T-helper 2 cell treated with Interferon-gamma antibody and Interleukin-4, amounts not matched to agents 5 μg/mL and 100 μg/mL, for 36 hours (primary cell): Measurements from ENCODE around the gene CIDEA.
A peak's percentile ranks its signal among the peaks of the same experiment; 100 is the strongest.
"Not testable (repeated sequence)": the region's sequence is repeated elsewhere in the genome, so short reads cannot be mapped to it uniquely, and the experiment has no call there.

Experiments
- DNase-seq: peaks from one replicate; pipeline ENCODE4 v3.0.0; 2021; ENCODE audit warnings: low spot score
- H3K27ac Mint-ChIP-seq: one replicate; pipeline ENCODE4 v1.8.0; 2021; ENCODE audit warnings: mild to moderate bottlenecking, mixed read lengths
- H3K27me3 Mint-ChIP-seq: one replicate; pipeline ENCODE4 v1.8.0; 2021; ENCODE audit warnings: low read depth, mixed read lengths
- H3K36me3 Mint-ChIP-seq: one replicate; pipeline ENCODE4 v1.8.0; 2021; ENCODE audit warnings: low read depth, mixed read lengths
- H3K4me1 Mint-ChIP-seq: one replicate; pipeline ENCODE4 v1.8.0; 2021; ENCODE audit warnings: low read depth, mixed read lengths
- H3K4me3 Mint-ChIP-seq: one replicate; pipeline ENCODE4 v1.8.0; 2022; ENCODE audit warnings: mild to moderate bottlenecking, moderate library complexity, mixed read lengths
- H3K9me3 Mint-ChIP-seq: one replicate; pipeline ENCODE4 v1.8.0; 2021; ENCODE audit warnings: mixed read lengths

CIDEA gene

GRCh38 chr18:12231986-12232385 lies 22.2 kb upstream of the CIDEA start:
- H3K36me3 Mint-ChIP-seq, result no peaks in the 10 kb centered on the region
- H3K9me3 Mint-ChIP-seq, result no peaks in the 10 kb centered on the region
- peaks cover 8% of the 10 kb centered on the region for H3K4me1 Mint-ChIP-seq
- no peak overlapping the region for H3K4me3 Mint-ChIP-seq
- no peak for DNase-seq
- H3K27me3 Mint-ChIP-seq, result peaks cover 1% of the 10 kb centered on the region
- H3K27ac Mint-ChIP-seq, result no peak overlapping the region

- H3K27me3 Mint-ChIP-seq, result peaks cover 1% of the 10 kb centered on the region
- no peak overlapping the region for H3K27ac Mint-ChIP-seq
- no peak overlapping the region for H3K4me3 Mint-ChIP-seq
- H3K36me3 Mint-ChIP-seq, result no peaks in the 10 kb centered on the region
- peaks cover 11% of the 10 kb centered on the region for H3K4me1 Mint-ChIP-seq
- no peaks in the 10 kb centered on the region for H3K9me3 Mint-ChIP-seq
- no peak for DNase-seq
Observed at GRCh38 chr18:12233378-12233777, 20.8 kb upstream of the CIDEA start.

GRCh38 chr18:12234451-12235190 lies 19.5 kb upstream of the CIDEA start:
- H3K36me3 Mint-ChIP-seq, result no peaks in the 10 kb centered on the region
- peaks cover 11% of the 10 kb centered on the region for H3K4me1 Mint-ChIP-seq
- no peak overlapping the region for H3K27ac Mint-ChIP-seq
- H3K27me3 Mint-ChIP-seq, result peaks cover 6% of the 10 kb centered on the region
- DNase-seq, result no peak
- H3K4me3 Mint-ChIP-seq, result no peak overlapping the region
- H3K9me3 Mint-ChIP-seq, result no peaks in the 10 kb centered on the region

- Mint-ChIP-seq H3K27me3 (peaks cover 14% of the 10 kb centered on the region), H3K4me3 (no peak overlapping the region), H3K4me1 (peaks cover 11% of the 10 kb centered on the region), H3K36me3 (no peaks in the 10 kb centered on the region), H3K9me3 (no peaks in the 10 kb centered on the region), H3K27ac (no peak overlapping the region)
- DNase-seq, result no peak
Observed at GRCh38 chr18:12236141-12236540, 18.0 kb upstream of the CIDEA start.

GRCh38 chr18:12236934-12237832 lies 17.0 kb upstream of the CIDEA start:
- Mint-ChIP-seq H3K9me3 (no peaks in the 10 kb centered on the region), H3K27ac (no peak overlapping the region), H3K4me1 (peaks cover 11% of the 10 kb centered on the region), H3K27me3 (peaks cover 18% of the 10 kb centered on the region), H3K4me3 (no peak overlapping the region), H3K36me3 (no peaks in the 10 kb centered on the region)
- peak; percentile 68 for DNase-seq

GRCh38 chr18:12238826-12239225 lies 15.3 kb upstream of the CIDEA start:
- no peaks in the 10 kb centered on the region for H3K36me3 Mint-ChIP-seq
- H3K4me3 Mint-ChIP-seq, result no peak overlapping the region
- peaks cover 20% of the 10 kb centered on the region for H3K27me3 Mint-ChIP-seq
- no peaks in the 10 kb centered on the region for H3K9me3 Mint-ChIP-seq
- H3K4me1 Mint-ChIP-seq, result peaks cover 5% of the 10 kb centered on the region
- no peak for DNase-seq
- H3K27ac Mint-ChIP-seq, result no peak overlapping the region

- Mint-ChIP-seq H3K4me3 (no peak overlapping the region), H3K36me3 (no peaks in the 10 kb centered on the region), H3K4me1 (peaks cover 5% of the 10 kb centered on the region), H3K9me3 (no peaks in the 10 kb centered on the region), H3K27ac (no peak overlapping the region), H3K27me3 (peaks cover 21% of the 10 kb centered on the region)
- no peak for DNase-seq
Observed at GRCh38 chr18:12239431-12239830, 14.7 kb upstream of the CIDEA start.

- H3K4me1 Mint-ChIP-seq, result no peaks in the 10 kb centered on the region
- H3K27ac Mint-ChIP-seq, result no peak overlapping the region
- H3K9me3 Mint-ChIP-seq, result no peaks in the 10 kb centered on the region
- peaks cover 25% of the 10 kb centered on the region for H3K27me3 Mint-ChIP-seq
- no peaks in the 10 kb centered on the region for H3K36me3 Mint-ChIP-seq
- no peak for DNase-seq
- H3K4me3 Mint-ChIP-seq, result no peak overlapping the region
Observed at GRCh38 chr18:12242658-12243260, 11.4 kb upstream of the CIDEA start.

GRCh38 chr18:12243272-12243671 lies 10.9 kb upstream of the CIDEA start:
- not testable (repeated sequence) for H3K36me3 Mint-ChIP-seq, H3K9me3 Mint-ChIP-seq, H3K4me3 Mint-ChIP-seq, DNase-seq, H3K27ac Mint-ChIP-seq, H3K4me1 Mint-ChIP-seq
- peaks cover 25% of the 10 kb centered on the region for H3K27me3 Mint-ChIP-seq

- Mint-ChIP-seq H3K4me3 (no peak overlapping the region), H3K27ac (no peak overlapping the region), H3K4me1 (no peaks in the 10 kb centered on the region), H3K36me3 (no peaks in the 10 kb centered on the region), H3K9me3 (no peaks in the 10 kb centered on the region), H3K27me3 (peaks cover 25% of the 10 kb centered on the region)
- no peak for DNase-seq
Observed at GRCh38 chr18:12245793-12246135, 8.4 kb upstream of the CIDEA start.

- no peak for DNase-seq
- Mint-ChIP-seq H3K9me3 (no peaks in the 10 kb centered on the region), H3K36me3 (no peaks in the 10 kb centered on the region), H3K27me3 (peaks cover 30% of the 10 kb centered on the region), H3K4me3 (no peak overlapping the region), H3K27ac (no peak overlapping the region), H3K4me1 (no peaks in the 10 kb centered on the region)
Observed at GRCh38 chr18:12246849-12247808, 7.0 kb upstream of the CIDEA start.

GRCh38 chr18:12247946-12248345 lies 6.2 kb upstream of the CIDEA start:
- Mint-ChIP-seq H3K4me1 (no peaks in the 10 kb centered on the region), H3K27ac (no peak overlapping the region), H3K9me3 (no peaks in the 10 kb centered on the region), H3K36me3 (no peaks in the 10 kb centered on the region), H3K27me3 (peaks cover 37% of the 10 kb centered on the region), H3K4me3 (no peak overlapping the region)
- no peak for DNase-seq

- no peak for DNase-seq
- H3K27me3 Mint-ChIP-seq, result peaks cover 45% of the 10 kb centered on the region
- H3K36me3 Mint-ChIP-seq, result no peaks in the 10 kb centered on the region
- no peaks in the 10 kb centered on the region for H3K4me1 Mint-ChIP-seq
- no peaks in the 10 kb centered on the region for H3K9me3 Mint-ChIP-seq
- no peak overlapping the region for H3K27ac Mint-ChIP-seq
- H3K4me3 Mint-ChIP-seq, result no peak overlapping the region
Observed at GRCh38 chr18:12248926-12249720, 5.0 kb upstream of the CIDEA start.
